AG04450 (cell line): ENCODE data around the gene NPHP4. TPM values are rescaled to one million over a fixed set of nuclear protein-coding genes. Genes with fewer than 3 reads are reported as not detected.
"Not testable (repeated sequence)": the region's sequence is repeated elsewhere in the genome, so short reads cannot be mapped to it uniquely, and the experiment has no call there.

Experiments
- CTCF ChIA-PET: fragments of 300-600, 350-600 bp; formaldehyde crosslinking; extraction: SDS; loops from one replicate; lab custom pipeline; 2022; ENCODE audit warnings: antibody characterized with exemption, inconsistent platforms; lab: Charles Lee
- POLR2A ChIA-PET: fragments of 350-600 bp; formaldehyde crosslinking; extraction: SDS; loops from one replicate; lab custom pipeline; 2021; ENCODE audit warnings: antibody characterized with exemption, inconsistent platforms; lab: Yijun Ruan, JAX
- DNase-seq: peaks from one replicate; pipeline ENCODE4 v3.0.0-alpha.2; 2011; ENCODE audit warnings: low read depth, low spot score
- H3K27ac ChIP-seq: one replicate; pipeline ENCODE4 v1.5.1; 2012; ENCODE audit warnings: low read depth, low read length, control low read depth
- H3K27me3 ChIP-seq: one replicate; pipeline ENCODE4 v1.6.0; 2012; ENCODE audit warnings: low read length; ENCODE audit not compliant: control insufficient read depth, insufficient read depth
- H3K4me3 ChIP-seq: 2 replicates; pipeline ENCODE4 v1.5.1; 2011; ENCODE audit warnings: mild to moderate bottlenecking, low read depth, low read length, control low read depth
- H3K9me3 ChIP-seq: 2 replicates; pipeline ENCODE4 v1.5.1; 2012; ENCODE audit warnings: low read length; ENCODE audit not compliant: control insufficient read depth, insufficient read depth
- polyA plus RNA-seq: library from polyadenylated mRNA; depleted of rRNA; stranded (reverse); fragments of >200 nt; gene quantifications from 2 replicates; pipeline ENCODE4 v1.2.3, GENCODE V29; 2011
- TF ChIP-seq, protein P1 (sequence below): IDR thresholded peaks from 2 replicates; pipeline ENCODE4 v1.5.1; 2011; ENCODE audit warnings: low read depth, low read length, control low read depth, inconsistent platforms

Gene NPHP4
- polyA plus RNA-seq, 1 experiment, result 1.6 TPM

DNA sequence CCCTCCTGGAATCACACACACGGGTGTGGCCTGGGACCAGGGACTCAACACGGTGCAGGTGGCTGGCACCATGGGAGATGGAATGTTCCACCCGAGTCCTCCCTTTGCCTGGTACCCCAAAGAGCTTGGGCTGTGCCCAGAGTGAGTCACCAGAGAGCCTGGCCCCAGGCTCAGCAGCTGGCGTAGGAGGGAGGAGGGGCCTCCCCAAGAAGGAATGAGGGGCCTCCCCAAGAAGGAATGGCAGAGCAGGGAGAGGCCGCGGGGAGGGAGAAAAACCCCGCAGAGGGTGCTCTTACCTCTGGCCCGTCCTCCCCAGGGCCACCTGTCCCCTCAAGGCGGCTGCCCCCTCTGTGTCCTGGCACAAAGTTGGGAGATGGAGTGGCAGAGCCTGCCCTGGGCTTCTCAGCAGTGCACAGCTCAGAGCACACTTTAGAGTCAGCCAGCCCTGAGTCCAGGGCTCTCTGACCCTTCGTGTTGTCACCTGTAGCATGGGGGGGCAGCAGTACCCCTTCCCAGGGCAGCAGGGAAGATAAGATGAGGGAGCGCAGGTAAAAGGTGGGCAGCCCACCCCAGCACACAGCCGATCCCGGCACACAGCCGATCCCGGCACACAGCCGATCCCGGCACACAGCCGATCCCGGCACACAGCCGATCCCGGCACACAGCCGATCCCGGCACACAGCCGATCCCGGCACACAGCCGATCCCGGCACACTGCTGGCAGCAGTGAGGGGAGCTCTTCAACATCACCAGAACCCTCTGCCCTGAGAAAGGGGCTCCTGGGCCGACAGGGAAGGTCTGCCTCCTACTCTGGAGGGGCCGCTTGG, 33.3 kb upstream of the NPHP4 start:
- CTCF ChIA-PET, result interaction anchor here (1.4 kb wide), 1 partner anchor 9 kb away, joined by 6 read pairs; no protein-coding TSS in a partner anchor

DNA sequence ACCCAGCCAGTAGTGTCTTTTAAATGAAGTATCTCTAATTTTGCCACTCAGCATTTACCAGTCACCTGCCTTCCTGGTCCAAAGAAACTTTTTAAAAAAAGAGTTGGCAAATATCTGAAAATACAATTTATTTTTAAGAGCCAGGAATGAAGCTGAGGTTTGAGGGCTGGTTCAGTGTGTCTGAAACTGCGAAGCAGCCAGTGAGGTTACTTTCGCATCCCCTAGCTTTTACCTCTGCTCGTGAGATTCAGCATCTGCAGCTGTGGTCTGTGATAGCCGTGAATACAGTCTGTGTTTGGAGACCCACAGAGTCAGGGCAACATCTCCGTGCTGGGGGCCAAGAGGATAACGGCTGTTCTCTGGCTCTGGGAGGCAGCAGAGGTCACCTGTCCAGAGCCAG, 32.2 kb upstream of the NPHP4 start:
- H3K27me3 ChIP-seq, result peaks cover 7% of the 10 kb centered on the region
- no peak overlapping the region for H3K27ac ChIP-seq
- no peaks in the 10 kb centered on the region for H3K9me3 ChIP-seq
- POLR2A ChIA-PET, result no interaction called here
- no peak overlapping the region for H3K4me3 ChIP-seq
- DNase-seq, result no peak
- TF ChIP-seq, protein P1, sequence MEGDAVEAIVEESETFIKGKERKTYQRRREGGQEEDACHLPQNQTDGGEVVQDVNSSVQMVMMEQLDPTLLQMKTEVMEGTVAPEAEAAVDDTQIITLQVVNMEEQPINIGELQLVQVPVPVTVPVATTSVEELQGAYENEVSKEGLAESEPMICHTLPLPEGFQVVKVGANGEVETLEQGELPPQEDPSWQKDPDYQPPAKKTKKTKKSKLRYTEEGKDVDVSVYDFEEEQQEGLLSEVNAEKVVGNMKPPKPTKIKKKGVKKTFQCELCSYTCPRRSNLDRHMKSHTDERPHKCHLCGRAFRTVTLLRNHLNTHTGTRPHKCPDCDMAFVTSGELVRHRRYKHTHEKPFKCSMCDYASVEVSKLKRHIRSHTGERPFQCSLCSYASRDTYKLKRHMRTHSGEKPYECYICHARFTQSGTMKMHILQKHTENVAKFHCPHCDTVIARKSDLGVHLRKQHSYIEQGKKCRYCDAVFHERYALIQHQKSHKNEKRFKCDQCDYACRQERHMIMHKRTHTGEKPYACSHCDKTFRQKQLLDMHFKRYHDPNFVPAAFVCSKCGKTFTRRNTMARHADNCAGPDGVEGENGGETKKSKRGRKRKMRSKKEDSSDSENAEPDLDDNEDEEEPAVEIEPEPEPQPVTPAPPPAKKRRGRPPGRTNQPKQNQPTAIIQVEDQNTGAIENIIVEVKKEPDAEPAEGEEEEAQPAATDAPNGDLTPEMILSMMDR, result no peak
- CTCF ChIA-PET, result no interaction called here

More for the DNA sequence above, 33.3 kb upstream of the NPHP4 start:
- DNase-seq, result no peak
- Histone ChIP-seq H3K27ac (no peak overlapping the region), H3K4me3 (no peak overlapping the region), H3K27me3 (peaks cover 7% of the 10 kb centered on the region), H3K9me3 (no peaks in the 10 kb centered on the region)
- POLR2A ChIA-PET, result no interaction called here
- TF ChIP-seq, protein P1, result no peak

DNA sequence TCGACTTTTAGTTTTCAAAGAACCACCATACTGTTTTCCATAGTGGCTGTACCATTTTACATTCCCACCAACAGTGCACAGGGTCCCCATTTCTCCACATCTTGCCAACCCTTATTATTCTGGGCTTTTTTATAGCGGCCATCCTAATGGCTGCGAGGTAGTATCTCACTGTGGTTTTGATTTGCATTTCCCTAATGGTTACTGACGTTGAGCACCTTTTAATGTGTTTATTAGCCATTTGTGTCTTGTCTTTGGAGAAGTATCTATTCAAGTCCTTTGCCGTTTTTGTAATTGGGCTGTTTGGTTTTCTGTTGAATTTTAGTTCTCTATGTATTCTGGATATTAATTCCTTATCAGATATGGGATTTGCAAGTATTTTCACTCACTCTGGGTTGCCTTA, 31.1 kb upstream of the NPHP4 start:
- POLR2A ChIA-PET, result no interaction called here
- CTCF ChIA-PET, result no interaction called here
- H3K4me3 ChIP-seq, result no peak overlapping the region
- no peak overlapping the region for H3K27ac ChIP-seq
- H3K27me3 ChIP-seq, result peaks cover 7% of the 10 kb centered on the region
- DNase-seq, result no peak
- TF ChIP-seq, protein P1, result no peak
- H3K9me3 ChIP-seq, result no peaks in the 10 kb centered on the region

DNA sequence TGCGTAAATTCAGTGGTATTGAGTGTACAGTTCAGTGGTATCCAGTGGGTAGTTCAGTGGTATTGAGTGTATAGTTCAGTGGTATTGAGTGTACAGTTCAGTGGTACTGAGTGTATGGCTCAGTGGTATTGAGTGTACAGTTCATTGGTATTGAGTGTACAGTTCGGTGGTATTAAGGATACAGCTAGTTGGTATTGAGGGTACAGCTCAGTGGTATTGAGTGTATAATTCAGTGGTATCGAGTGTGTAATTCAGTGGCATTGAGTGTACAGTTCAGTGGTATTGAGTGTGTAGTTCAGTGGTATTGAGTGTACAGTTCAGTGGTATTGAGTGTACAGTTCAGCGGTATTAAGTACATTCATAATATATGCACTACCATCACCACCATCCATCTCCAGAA, 30.0 kb upstream of the NPHP4 start:
- ChIA-PET POLR2A (no interaction called here), CTCF (no interaction called here)
- DNase-seq, result no peak
- Histone ChIP-seq H3K9me3 (no peaks in the 10 kb centered on the region), H3K27ac (no peak overlapping the region), H3K4me3 (no peak overlapping the region), H3K27me3 (peaks cover 7% of the 10 kb centered on the region)
- TF ChIP-seq, protein P1, result no peak

DNA sequence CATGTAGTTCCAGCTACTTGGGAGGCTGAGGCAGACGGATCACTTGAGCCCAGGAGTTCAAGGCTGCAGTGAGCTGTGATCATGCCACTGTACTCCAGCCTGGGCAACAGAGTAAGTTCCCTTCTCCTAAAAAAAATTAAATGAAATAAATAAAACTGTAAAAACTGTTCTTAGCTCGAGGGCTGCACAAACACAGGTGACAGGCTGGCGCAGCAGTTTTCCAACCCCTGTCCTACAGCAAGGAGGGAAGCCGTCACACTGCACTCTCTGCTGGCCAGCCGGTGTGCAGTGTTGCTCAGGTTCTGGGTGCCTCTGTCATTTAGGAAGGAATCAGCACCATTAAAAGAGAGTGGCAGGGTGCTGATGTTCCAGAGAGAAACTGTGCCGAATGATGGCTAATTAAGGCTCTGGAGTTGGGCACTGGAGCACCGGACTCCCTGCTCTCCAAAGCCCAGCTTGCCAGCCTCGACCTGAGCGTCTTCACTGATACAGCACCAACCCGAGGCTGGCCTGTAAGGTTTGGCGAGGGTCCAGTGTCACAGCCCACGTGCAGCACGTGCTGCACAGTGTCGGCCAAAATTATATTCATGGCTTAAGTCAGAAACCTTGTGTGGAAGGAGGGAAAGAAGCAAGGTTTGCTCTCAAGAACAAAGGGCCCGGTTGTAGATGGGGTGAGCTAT, 27.1 kb upstream of the NPHP4 start:
- DNase-seq, result no peak
- TF ChIP-seq, protein P1, result no peak
- no peak overlapping the region for H3K27ac ChIP-seq
- CTCF ChIA-PET, result interaction anchor here (0.6 to 1.0 kb wide), 2 partner anchors 15 to 189 kb away, joined by 3 to 6 read pairs; no protein-coding TSS in a partner anchor
- POLR2A ChIA-PET, result no interaction called here
- H3K4me3 ChIP-seq, result no peak overlapping the region
- no peaks in the 10 kb centered on the region for H3K27me3 ChIP-seq
- no peaks in the 10 kb centered on the region for H3K9me3 ChIP-seq

DNA sequence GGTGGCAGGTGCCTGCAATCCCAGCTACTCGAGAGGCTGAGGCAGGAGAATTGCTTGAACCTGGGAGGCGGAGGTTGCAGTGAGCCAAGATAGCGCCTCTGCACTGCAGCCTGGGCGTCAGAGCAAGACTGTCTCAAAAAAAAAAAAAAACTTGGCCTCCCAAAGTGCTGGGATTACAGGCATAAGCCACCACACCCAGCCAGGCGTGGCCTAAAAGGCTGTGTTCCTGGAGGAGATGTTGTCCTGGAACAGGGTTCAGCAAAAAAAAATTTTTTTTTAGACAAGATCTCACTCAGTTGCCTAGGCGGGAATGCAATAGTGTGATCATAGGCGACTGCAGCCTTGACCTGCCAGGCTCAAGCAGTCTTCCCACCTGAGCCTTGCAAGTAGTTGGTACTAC, 25.4 kb upstream of the NPHP4 start:
- CTCF ChIA-PET, POLR2A ChIA-PET, H3K27ac ChIP-seq, H3K9me3 ChIP-seq, H3K4me3 ChIP-seq, DNase-seq, H3K27me3 ChIP-seq: not testable (repeated sequence)
